ENCODE results near the gene CAMK1G.

DNA sequence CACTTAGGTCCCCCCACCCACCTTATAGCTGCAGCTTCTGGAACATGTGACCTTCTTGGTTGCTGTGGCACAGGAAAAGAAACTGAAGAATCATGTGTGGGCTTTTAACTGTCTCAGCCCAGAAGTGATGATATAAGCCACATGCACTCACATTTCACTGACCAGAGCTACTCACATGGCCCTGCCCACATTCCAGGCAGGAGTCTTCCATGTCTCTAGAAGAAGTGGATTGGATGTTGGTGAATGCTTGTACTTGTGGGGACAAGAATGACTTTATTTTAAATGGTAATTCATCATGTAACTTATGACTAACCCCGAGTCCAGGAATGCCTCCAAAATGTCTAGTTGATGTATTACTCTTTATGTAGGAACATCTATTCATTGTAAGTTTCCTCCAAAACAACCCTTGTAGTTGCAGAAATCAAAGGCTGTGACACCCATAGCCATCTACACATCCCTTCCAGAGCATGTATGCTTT lies 15.8 kb upstream of the CAMK1G start:
- TF ChIP-seq CTCF (IDR thresholded peaks at IDR 0.05) = no peak
- no peak for TF ChIP-seq ZFX (IDR thresholded peaks at IDR 0.05; ENCODE audit: borderline replicate concordance)
